H1 (cell line): Measurements from ENCODE around the gene HPD. TPM values are rescaled to one million over a fixed set of nuclear protein-coding genes. Genes with fewer than 3 reads are reported as not detected.
A peak's percentile ranks its signal among the peaks of the same experiment; 100 is the strongest.

Experiments used
- CTCF ChIA-PET: fragments of 300-600 bp; sonication (Branson Sonifier 250); formaldehyde crosslinking; loops from one replicate; lab custom pipeline; 2021; ENCODE audit not compliant: partially characterized antibody; lab: Charles Lee
- POLR2A ChIA-PET: fragments of 300-600 bp; sonication (Branson Sonifier 250); formaldehyde crosslinking; loops from one replicate; lab custom pipeline; 2021; ENCODE audit warnings: inconsistent platforms; ENCODE audit not compliant: partially characterized antibody; lab: Charles Lee
- DNase-seq, 2 experiments: peaks; one replicate each; pipeline versions ENCODE4 v3.0.0 to v3.0.0-alpha.2; 2010 to 2022; ENCODE audit warnings: low spot score in 2 of 2, low read depth in 1 of 2, mixed read lengths in 1 of 2
- FAIRE-seq: peaks from 2 replicates; lab custom pipeline; 2011; peaks lifted over from hg19 to GRCh38; lab: Jason Lieb, UNC
- H2AFZ ChIP-seq: 2 replicates; pipeline ENCODE4 v1.8.1; 2012; ENCODE audit warnings: low read length, inconsistent platforms
- H2AK5ac ChIP-seq: 2 replicates; pipeline ENCODE4 v1.6.1; 2013; ENCODE audit warnings: low read depth, low read length
- H2BK120ac ChIP-seq: replicated peaks from 2 replicates; pipeline ENCODE3; 2013; ENCODE audit warnings: low read depth, low read length, inconsistent platforms
- H2BK12ac ChIP-seq: 2 replicates; pipeline ENCODE4 v1.6.1; 2013; ENCODE audit warnings: low read depth, low read length
- H2BK15ac ChIP-seq: 2 replicates; pipeline ENCODE4 v1.6.1; 2013; ENCODE audit warnings: low read length
- H2BK20ac ChIP-seq: 2 replicates; pipeline ENCODE4 v1.6.1; 2013; ENCODE audit warnings: low read length
- H2BK5ac ChIP-seq: 2 replicates; pipeline ENCODE4 v1.6.1; 2013; ENCODE audit warnings: low read depth, low read length
- H3K14ac ChIP-seq: 2 replicates; pipeline ENCODE4 v1.6.1; 2013; ENCODE audit warnings: inconsistent platforms; ENCODE audit not compliant: insufficient read length
- H3K18ac ChIP-seq: 2 replicates; pipeline ENCODE4 v1.6.1; 2013; ENCODE audit warnings: low read length; ENCODE audit errors: extremely low read depth
- H3K23ac ChIP-seq: 2 replicates; pipeline ENCODE4 v1.6.1; 2013; ENCODE audit warnings: inconsistent platforms; ENCODE audit not compliant: insufficient read length
- H3K23me2 ChIP-seq: 2 replicates; pipeline ENCODE4 v1.6.1; 2013; ENCODE audit warnings: low read depth, low read length
- H3K27ac ChIP-seq: 2 replicates; pipeline ENCODE4 v1.6.1; 2011; ENCODE audit warnings: low read depth, low read length, inconsistent platforms
- H3K27me3 ChIP-seq, 4 experiments: replicated peaks in 1 of 4; 1 replicate in 1 of 4; 2 replicates in 3 of 4; pipeline versions ENCODE4 v1.6.1 to v1.8.1; 2011 to 2013; ENCODE audit warnings: low read length in 3 of 4, mild to moderate bottlenecking in 3 of 4, inconsistent platforms in 2 of 4, mixed read lengths in 2 of 4, moderate library complexity in 1 of 4; ENCODE audit not compliant: control insufficient read depth in 3 of 4, insufficient read depth in 3 of 4; ENCODE audit errors: extremely low read depth in 1 of 4
- H3K36me3 ChIP-seq, 4 experiments: 2 replicates each; pipeline versions ENCODE4 v1.6.1 to v1.8.1; 2011 to 2013; ENCODE audit warnings: mild to moderate bottlenecking in 4 of 4, low read length in 3 of 4, moderate library complexity in 2 of 4, control low read depth in 1 of 4, inconsistent platforms in 1 of 4; ENCODE audit not compliant: insufficient read depth in 4 of 4, control insufficient read depth in 2 of 4
- H3K4ac ChIP-seq: replicated peaks from 2 replicates; pipeline ENCODE3; 2013; ENCODE audit warnings: low read length, low read depth, mixed read lengths, inconsistent platforms; ENCODE audit not compliant: insufficient read length
- H3K4me1 ChIP-seq, 4 experiments: replicated peaks in 1 of 4; 1 replicate in 1 of 4; 2 replicates in 3 of 4; pipeline versions ENCODE4 v1.6.1 to v1.8.1; 2011 to 2013; ENCODE audit warnings: low read length in 3 of 4, inconsistent platforms in 2 of 4, mixed read lengths in 1 of 4; ENCODE audit not compliant: insufficient read depth in 4 of 4, control insufficient read depth in 3 of 4
- H3K4me2 ChIP-seq, 2 experiments: 2 replicates each; pipeline versions ENCODE4 v1.6.1 to v1.8.1; 2011 to 2013; ENCODE audit warnings: low read depth in 2 of 2, low read length in 2 of 2, control low read depth in 1 of 2, inconsistent platforms in 1 of 2, mild to moderate bottlenecking in 1 of 2; ENCODE audit not compliant: insufficient read depth in 1 of 2
- H3K4me3 ChIP-seq, 4 experiments: fragments of 200-600, 300-600 bp in 1 of 4; sonication (generic), shearing (Covaris generic), sonication (Bioruptor Twin) in 1 of 4; 2 replicates each; pipeline versions ENCODE4 v1.5.1 to v1.8.1; 2011 to 2016; ENCODE audit warnings: low read length in 4 of 4, low read depth in 3 of 4, control low read depth in 2 of 4, inconsistent platforms in 2 of 4, mild to moderate bottlenecking in 2 of 4, mixed read lengths in 1 of 4, moderate library complexity in 1 of 4; ENCODE audit not compliant: insufficient read depth in 2 of 4; ENCODE audit errors: extremely low read depth in 1 of 4
- H3K56ac ChIP-seq: replicated peaks from 2 replicates; pipeline ENCODE3; 2013; ENCODE audit warnings: low read depth, mild to moderate bottlenecking, mixed read lengths, low read length, inconsistent platforms; ENCODE audit not compliant: insufficient read length
- H3K79me1 ChIP-seq: 2 replicates; pipeline ENCODE4 v1.6.1; 2013; ENCODE audit warnings: low read depth, low read length, control low read depth
- H3K79me2 ChIP-seq, 2 experiments: 2 replicates each; pipeline versions ENCODE4 v1.6.1 to v1.8.1; 2012 to 2013; ENCODE audit warnings: low read length in 2 of 2, mild to moderate bottlenecking in 2 of 2, inconsistent platforms in 1 of 2; ENCODE audit not compliant: insufficient read depth in 2 of 2, control insufficient read depth in 1 of 2
- H3K9ac ChIP-seq, 4 experiments: replicated peaks in 1 of 4; 1 replicate in 1 of 4; 2 replicates in 3 of 4; pipeline versions ENCODE4 v1.6.1 to v1.8.1; 2011 to 2013; ENCODE audit warnings: low read depth in 3 of 4, low read length in 3 of 4, control low read depth in 2 of 4, mild to moderate bottlenecking in 2 of 4, moderate library complexity in 2 of 4, inconsistent platforms in 1 of 4; ENCODE audit errors: extremely low read depth in 1 of 4
- H3K9me3 ChIP-seq, 2 experiments: 2 replicates each; pipeline versions ENCODE4 v1.6.1 to v1.8.1; 2012 to 2013; ENCODE audit warnings: mild to moderate bottlenecking in 2 of 2, moderate library complexity in 2 of 2, control low read depth in 1 of 2, inconsistent platforms in 1 of 2, low read depth in 1 of 2, low read length in 1 of 2, mixed read lengths in 1 of 2; ENCODE audit not compliant: insufficient read depth in 2 of 2
- H4K20me1 ChIP-seq, 2 experiments: replicated peaks in 1 of 2; 2 replicates each; pipeline versions ENCODE3 to v1.8.1; 2011 to 2013; ENCODE audit warnings: inconsistent platforms in 2 of 2, low read length in 2 of 2, mild to moderate bottlenecking in 1 of 2; ENCODE audit not compliant: insufficient read depth in 2 of 2, control insufficient read depth in 1 of 2
- H4K5ac ChIP-seq: 2 replicates; pipeline ENCODE4 v1.6.1; 2013; ENCODE audit warnings: low read length, low read depth, mixed read lengths, inconsistent platforms; ENCODE audit not compliant: insufficient read length
- H4K8ac ChIP-seq: 2 replicates; pipeline ENCODE4 v1.8.0; 2013; ENCODE audit warnings: mild to moderate bottlenecking, moderate library complexity, low read length, inconsistent platforms; ENCODE audit not compliant: insufficient read depth; ENCODE audit errors: extremely low read depth
- H4K91ac ChIP-seq: replicated peaks from 2 replicates; pipeline ENCODE3; 2013; ENCODE audit warnings: low read length, mixed read lengths, inconsistent platforms; ENCODE audit not compliant: insufficient read length
- ASH2L ChIP-seq: fragments of 200-600, 300-600 bp; sonication (generic); IDR thresholded peaks from one replicate; pipeline ENCODE4 v1.7.1; 2017; ENCODE audit warnings: low read length
- BCL11A ChIP-seq, 2 experiments: IDR thresholded peaks; one replicate each; pipeline ENCODE4 v1.6.1; 2011; ENCODE audit warnings: low read depth in 2 of 2, low read length in 2 of 2, mild to moderate bottlenecking in 2 of 2
- RAD21 ChIP-seq, 2 experiments: IDR thresholded peaks in 1 of 2; conservative IDR thresholded peaks in 1 of 2; 2 replicates each; pipeline ENCODE4 v1.6.1; 2011; ENCODE audit warnings: low read depth in 2 of 2, low read length in 2 of 2, improper control_type of control experiment in 1 of 2, inconsistent platforms in 1 of 2, mild to moderate bottlenecking in 1 of 2, moderate library complexity in 1 of 2
- TEAD4 ChIP-seq: IDR thresholded peaks from 2 replicates; pipeline ENCODE4 v1.6.1; 2012; ENCODE audit warnings: low read depth, low read length, inconsistent platforms, mixed read lengths
- WGBS, 2 experiments: shearing (Covaris generic) in 1 of 2; methylation state at CpG; one replicate each; pipeline versions ENCODE4 v1.1.6 to v1.1.7; 2013 to 2015; ENCODE audit warnings: low lambda C conversion rate in 2 of 2, mixed read lengths in 2 of 2, inconsistent platforms in 1 of 2, low coverage in 1 of 2, missing lambda C conversion rate in 1 of 2; ENCODE audit not compliant: insufficient replicate concordance in 2 of 2, insufficient coverage in 1 of 2, insufficient read length in 1 of 2; ENCODE audit errors: extremely low coverage in 1 of 2, missing lambda C conversion rate in 1 of 2; 5-methylcytosine and 5-hydroxymethylcytosine counted together
- polyA plus RNA-seq, 7 experiments: library from polyadenylated mRNA; depleted of rRNA in 3 of 7; stranded (reverse) in 5 of 7; unstranded in 2 of 7; fragments of >200 nt in 5 of 7; fragments of 200-250 nt in 2 of 7; gene quantifications; 1 replicate in 5 of 7; 2 replicates in 1 of 7; 4 replicates in 1 of 7; pipeline versions ENCODE4 v1.2.1 to v1.2.3, GENCODE V29; 2011 to 2013; ENCODE audit warnings: missing spikeins in 2 of 7, mixed read lengths in 2 of 7
- total RNA-seq: library from RNA; stranded (reverse); fragmentation: NEBNext Ultra II Directional; extraction: Animal tissue kit (Norgen Biotek cat#: 25700); gene quantifications from 2 replicates; pipeline ENCODE4 v1.2.1, GENCODE V29; 2021
- TF ChIP-seq, protein P1 (sequence below), 3 experiments: IDR thresholded peaks; 1 replicate in 2 of 3; 2 replicates in 1 of 3; pipeline versions ENCODE4 v1.5.1 to v1.6.1; 2011; ENCODE audit warnings: low read length in 3 of 3, mild to moderate bottlenecking in 3 of 3, inconsistent platforms in 2 of 3, low read depth in 1 of 3, moderate library complexity in 1 of 3; ENCODE audit not compliant: insufficient read depth in 1 of 3; ENCODE audit errors: control extremely low read depth in 1 of 3

The HPD gene
- total and polyA plus RNA-seq, 2 of the 8 experiments (the other 6 are each of a cell fraction or from before 2014, with no cell fraction given) = 0.48 to 0.56 TPM

DNA sequence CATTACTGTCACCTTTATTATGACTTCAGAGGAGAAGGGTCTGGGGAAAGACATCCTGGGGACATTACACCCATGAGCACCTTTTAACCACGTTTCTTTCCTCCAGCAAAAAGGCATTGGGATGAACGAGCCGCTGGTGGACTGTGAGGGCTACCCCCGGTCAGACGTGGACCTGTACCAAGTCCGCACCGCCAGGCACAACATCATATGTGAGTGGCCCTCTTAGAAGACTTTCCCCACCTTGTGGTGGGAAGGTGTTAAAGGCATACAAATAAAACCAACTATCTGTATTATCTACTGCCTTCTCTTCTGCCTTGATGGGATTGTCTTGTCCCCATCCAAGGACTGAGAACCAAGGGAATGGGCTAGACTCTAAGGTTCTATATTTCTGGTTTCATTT lies 36.0 kb upstream of the HPD start:
- FAIRE-seq (no peak), DNase-seq (no peak)
- H3K79me1 ChIP-seq = no peaks in the 10 kb centered on the region
- H3K9me3 ChIP-seq = no peaks in the 10 kb centered on the region
- no peak overlapping the region for H3K9ac ChIP-seq
- H4K5ac ChIP-seq = no peak overlapping the region
- no peak overlapping the region for H2AK5ac ChIP-seq
- no peak overlapping the region for H3K4me3 ChIP-seq
- H2BK20ac ChIP-seq = peak overlapping the region; percentile 86; the same call in 1 of the 2 replicates
- H3K79me2 ChIP-seq = no peaks in the 10 kb centered on the region; a peak in 1 of 4 replicates
- H3K18ac ChIP-seq = no peak overlapping the region
- no peak overlapping the region for H2BK5ac ChIP-seq
- peaks cover 0 to 2% (median under 1%) of the 10 kb centered on the region in 4 experiments; a peak in 3 of 7 replicates for H3K4me1 ChIP-seq
- H3K14ac ChIP-seq = no peak overlapping the region
- peaks cover under 1% of the 10 kb centered on the region for H3K23me2 ChIP-seq
- H3K36me3 ChIP-seq = peaks cover 0 to 11% (median 3%) of the 10 kb centered on the region in 4 experiments; a peak in 3 of 8 replicates
- H3K27ac ChIP-seq = no peak overlapping the region
- no peak overlapping the region for H2BK120ac ChIP-seq
- H4K91ac ChIP-seq = no peak overlapping the region
- H3K4ac ChIP-seq = no peak overlapping the region
- POLR2A ChIA-PET = interaction anchor here (0.6 to 10.3 kb wide), 2 partner anchors 70 to 95 kb away, joined by 3 to 115 read pairs; partner anchors contain the start of genes RHOF and SETD1B
- peaks cover 0 to 2% (median 1%) of the 10 kb centered on the region in 4 experiments; a peak in 3 of 7 replicates for H3K27me3 ChIP-seq
- H2AFZ ChIP-seq = no peak overlapping the region
- no peak overlapping the region for H2BK12ac ChIP-seq
- no peak overlapping the region for H3K4me2 ChIP-seq
- peaks cover 2 to 6% of the 10 kb centered on the region in 2 experiments for H4K20me1 ChIP-seq
- H3K23ac ChIP-seq = no peak overlapping the region
- no peak overlapping the region for H3K56ac ChIP-seq
- 84% methylated on average over 7 of the region's 7 CpGs; no CpG with 5 or more reads in 1 of the 2 experiments for WGBS, 2 experiments
- no peak overlapping the region for H4K8ac ChIP-seq
- TF ChIP-seq RAD21 (IDR thresholded peaks at IDR 0.05 in 1 of 2, conservative IDR thresholded peaks at IDR 0.05 in 1 of 2; ENCODE audit: low read depth in 2 of 2, low read length in 2 of 2) (peak; percentile 35 to 51; a peak in 3 of 4 replicates), ASH2L (no peak), BCL11A (IDR thresholded peaks at IDR 0.05; ENCODE audit: low read depth in 2 of 2, low read length in 2 of 2) (no peak), TEAD4 (no peak)
- TF ChIP-seq, protein P1, sequence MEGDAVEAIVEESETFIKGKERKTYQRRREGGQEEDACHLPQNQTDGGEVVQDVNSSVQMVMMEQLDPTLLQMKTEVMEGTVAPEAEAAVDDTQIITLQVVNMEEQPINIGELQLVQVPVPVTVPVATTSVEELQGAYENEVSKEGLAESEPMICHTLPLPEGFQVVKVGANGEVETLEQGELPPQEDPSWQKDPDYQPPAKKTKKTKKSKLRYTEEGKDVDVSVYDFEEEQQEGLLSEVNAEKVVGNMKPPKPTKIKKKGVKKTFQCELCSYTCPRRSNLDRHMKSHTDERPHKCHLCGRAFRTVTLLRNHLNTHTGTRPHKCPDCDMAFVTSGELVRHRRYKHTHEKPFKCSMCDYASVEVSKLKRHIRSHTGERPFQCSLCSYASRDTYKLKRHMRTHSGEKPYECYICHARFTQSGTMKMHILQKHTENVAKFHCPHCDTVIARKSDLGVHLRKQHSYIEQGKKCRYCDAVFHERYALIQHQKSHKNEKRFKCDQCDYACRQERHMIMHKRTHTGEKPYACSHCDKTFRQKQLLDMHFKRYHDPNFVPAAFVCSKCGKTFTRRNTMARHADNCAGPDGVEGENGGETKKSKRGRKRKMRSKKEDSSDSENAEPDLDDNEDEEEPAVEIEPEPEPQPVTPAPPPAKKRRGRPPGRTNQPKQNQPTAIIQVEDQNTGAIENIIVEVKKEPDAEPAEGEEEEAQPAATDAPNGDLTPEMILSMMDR (IDR thresholded peaks at IDR 0.05; ENCODE audit: control extremely low read depth in 1 of 3, insufficient read depth in 1 of 3, low read depth in 1 of 3, low read length in 3 of 3) = peak; percentile 15 to 49 (median 33)
- H2BK15ac ChIP-seq = no peak overlapping the region
- CTCF ChIA-PET = interaction anchor here (0.7 to 10.7 kb wide), 9 partner anchors 13 to 193 kb away, joined by 3 to 114 read pairs (median 4); partner anchors contain the start of gene RHOF
